C4-2B (cell line): ENCODE data around the gene TXNRD1.

ENCODE experiments used
- H3K27ac ChIP-seq: fragments of 450-650 bp; 2 replicates; pipeline ENCODE4 v1.5.1; 2017
- ZFX ChIP-seq: fragments of 450-650 bp; IDR thresholded peaks from 2 replicates; pipeline ENCODE4 v1.6.1; 2017
- TF ChIP-seq, protein P1 (sequence below): fragments of 450-650 bp; conservative IDR thresholded peaks from 2 replicates; pipeline ENCODE4 v1.5.1; 2017; ENCODE audit warnings: mild to moderate bottlenecking

The TXNRD1 gene

DNA sequence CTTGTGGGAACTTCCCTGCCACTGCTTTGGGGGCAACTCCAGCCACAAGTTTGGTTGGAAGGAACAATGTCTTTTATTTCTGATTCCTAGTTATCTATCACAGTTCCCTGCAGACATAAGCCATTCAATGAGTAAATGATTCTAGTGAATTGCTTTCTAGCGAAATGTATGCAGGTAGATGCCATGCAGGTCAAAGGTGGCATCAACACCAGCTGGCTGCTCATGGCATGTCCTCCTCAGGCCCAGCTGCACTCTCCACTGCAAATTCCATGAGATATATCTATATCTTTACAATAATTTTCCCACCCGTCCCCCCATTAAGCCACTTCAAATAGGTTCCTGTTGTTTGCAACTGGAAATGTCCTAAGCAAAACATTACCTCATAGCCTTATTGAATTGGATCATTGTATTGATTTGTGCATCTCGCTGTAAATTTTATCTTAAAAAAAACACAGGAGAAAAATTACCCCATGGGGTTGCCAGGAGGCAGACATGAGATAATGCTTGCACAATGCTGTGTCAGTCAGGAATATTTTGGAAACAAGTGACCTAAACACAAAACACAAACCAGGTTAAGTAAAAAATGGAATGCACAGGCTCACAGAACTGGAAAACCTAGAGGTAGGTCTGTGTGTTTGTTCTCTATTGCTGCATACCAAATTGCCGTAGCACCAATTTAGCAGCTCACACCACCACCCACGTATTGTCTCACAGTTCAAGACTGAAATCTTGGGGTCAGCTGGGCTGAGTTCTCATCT is 32.8 kb upstream of the TXNRD1 start:
- TF ChIP-seq, protein P1, sequence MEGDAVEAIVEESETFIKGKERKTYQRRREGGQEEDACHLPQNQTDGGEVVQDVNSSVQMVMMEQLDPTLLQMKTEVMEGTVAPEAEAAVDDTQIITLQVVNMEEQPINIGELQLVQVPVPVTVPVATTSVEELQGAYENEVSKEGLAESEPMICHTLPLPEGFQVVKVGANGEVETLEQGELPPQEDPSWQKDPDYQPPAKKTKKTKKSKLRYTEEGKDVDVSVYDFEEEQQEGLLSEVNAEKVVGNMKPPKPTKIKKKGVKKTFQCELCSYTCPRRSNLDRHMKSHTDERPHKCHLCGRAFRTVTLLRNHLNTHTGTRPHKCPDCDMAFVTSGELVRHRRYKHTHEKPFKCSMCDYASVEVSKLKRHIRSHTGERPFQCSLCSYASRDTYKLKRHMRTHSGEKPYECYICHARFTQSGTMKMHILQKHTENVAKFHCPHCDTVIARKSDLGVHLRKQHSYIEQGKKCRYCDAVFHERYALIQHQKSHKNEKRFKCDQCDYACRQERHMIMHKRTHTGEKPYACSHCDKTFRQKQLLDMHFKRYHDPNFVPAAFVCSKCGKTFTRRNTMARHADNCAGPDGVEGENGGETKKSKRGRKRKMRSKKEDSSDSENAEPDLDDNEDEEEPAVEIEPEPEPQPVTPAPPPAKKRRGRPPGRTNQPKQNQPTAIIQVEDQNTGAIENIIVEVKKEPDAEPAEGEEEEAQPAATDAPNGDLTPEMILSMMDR = no peak
- TF ChIP-seq ZFX = no peak
- no peak overlapping the region for H3K27ac ChIP-seq

DNA sequence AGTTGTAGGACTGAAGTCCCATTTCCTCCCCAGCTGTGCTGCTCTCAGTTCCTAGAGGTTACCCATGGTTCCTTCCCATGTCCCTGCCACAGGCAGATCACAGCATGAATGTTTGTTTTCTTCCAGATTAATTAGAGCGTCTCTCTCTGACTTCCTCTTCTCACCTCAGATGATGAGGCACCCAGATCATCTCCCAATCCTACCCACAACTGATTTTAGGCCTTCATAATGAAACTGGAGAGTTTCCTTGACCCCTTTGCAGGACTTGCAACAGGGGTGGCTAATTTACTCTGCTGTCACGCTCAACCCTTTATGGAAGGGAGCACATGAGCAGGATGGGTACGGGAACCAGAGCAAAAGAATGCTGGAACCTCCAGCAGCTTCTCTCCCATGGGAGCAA is 32.1 kb upstream of the TXNRD1 start:
- TF ChIP-seq, protein P1 = no peak
- no peak for TF ChIP-seq ZFX

DNA sequence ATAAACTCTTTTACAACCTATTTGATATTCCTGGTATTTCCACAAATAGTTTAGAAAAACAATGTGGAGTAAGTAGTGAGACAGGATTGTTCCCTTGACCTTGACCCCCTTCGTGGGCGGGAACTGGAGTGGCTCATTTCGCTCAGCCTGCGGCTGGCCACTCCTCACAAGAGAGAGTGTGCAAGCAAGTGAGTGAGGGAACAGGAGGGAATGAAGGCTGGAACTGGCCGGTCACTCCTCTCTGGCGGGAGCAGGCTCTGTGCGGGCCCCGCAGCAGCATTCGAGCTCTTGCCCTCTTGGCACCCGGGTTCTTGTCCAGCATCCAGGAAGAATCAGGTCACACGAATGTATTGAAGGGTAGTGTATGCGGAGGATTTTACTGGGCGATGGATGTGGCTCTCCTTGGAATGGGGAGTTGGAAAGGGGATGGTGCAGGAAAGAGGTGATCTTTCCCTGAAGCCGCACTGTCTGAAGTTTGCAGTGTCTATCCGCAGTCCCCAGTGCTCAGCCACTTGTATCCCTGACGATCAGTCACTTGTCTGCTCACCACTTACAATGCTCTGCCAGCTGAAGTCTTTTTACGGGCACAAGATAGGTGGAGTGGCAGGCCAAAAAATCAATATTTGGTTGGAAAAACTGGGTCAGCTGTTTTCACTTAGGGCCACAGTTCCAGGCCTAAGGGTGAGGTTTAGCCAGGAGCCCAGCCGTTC is 28.0 kb upstream of the TXNRD1 start:
- H3K27ac ChIP-seq = no peak overlapping the region
- TF ChIP-seq ZFX = no peak
- TF ChIP-seq, protein P1 = no peak

More for the DNA sequence above, 32.1 kb upstream of the TXNRD1 start:
- no peak overlapping the region for H3K27ac ChIP-seq

DNA sequence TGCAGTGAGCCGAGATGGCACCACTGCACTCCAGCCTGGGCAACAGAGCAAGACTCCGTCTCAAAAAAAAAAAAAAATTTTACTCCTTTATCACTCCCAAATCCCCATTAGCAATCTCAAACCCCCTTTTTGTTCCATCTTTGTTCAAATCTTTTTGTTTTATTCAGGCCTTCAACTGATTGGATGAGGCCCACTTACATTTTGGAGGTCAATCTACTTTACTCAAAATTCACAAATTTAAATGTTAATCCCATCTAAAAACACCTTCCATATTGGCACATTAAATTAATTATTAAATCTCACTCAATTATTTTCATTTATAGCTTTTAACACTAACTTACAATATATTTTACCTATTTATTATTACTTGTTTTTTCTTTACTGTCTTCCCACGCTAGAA is 27.0 kb upstream of the TXNRD1 start:
- H3K27ac ChIP-seq = no peak overlapping the region
- TF ChIP-seq, protein P1 = no peak

DNA sequence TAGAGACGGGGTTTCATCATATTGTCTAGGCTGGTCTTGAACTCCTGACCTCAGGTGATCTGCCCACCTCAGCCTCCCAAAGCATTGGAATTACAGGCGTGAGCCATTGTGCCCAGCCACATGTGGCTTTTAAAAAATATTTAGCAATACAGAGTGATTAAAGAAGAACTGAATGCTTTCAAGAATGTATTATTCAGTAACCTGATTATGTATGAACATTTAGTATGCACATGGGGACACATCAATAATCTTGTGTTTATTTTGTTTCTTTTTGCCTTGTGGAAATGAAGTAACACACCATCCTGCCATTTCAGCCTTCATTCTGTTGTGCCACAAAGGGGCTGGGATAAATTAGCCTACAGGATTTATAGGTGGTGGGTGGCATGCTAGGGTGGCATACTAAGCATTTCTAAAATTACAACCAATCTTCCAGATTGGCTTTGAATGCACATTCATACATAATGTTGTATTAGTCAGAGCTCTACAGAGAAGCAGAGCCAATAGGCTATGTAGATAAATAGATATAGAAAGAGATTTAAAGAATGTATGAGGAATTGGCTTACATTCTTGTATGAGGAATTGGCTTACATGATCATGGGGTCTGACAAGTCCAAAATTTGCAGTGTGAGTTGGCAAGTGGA is 25.5 kb upstream of the TXNRD1 start:
- H3K27ac ChIP-seq = no peak overlapping the region

DNA sequence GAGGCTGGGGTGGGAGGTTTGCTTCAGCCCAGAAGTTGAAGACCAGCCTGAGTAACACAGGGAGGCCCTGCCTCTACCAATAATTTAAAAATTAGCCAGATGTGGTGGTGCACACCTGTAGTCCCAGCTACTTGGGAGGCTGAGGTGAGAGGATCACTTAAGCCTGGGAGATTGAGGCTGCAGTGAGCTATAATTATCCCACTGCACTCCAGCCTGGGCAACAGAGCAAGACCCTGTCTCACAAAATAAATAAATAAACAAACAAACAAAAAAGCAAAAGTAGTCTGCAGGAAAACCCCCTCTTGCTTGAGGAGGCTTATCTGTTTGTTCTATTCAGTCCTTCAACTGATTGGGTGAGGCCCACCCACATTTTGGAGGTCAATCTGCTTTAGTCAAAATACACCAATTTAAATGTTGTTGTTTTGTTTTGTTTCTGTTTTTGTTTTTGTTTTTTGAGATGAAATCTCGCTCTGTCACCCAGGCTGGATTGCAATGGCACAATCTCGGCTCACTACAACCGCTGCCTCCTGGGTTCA is 24.9 kb upstream of the TXNRD1 start:
- no peak for TF ChIP-seq ZFX
- TF ChIP-seq, protein P1 = no peak
- H3K27ac ChIP-seq = no peak overlapping the region

More for the DNA sequence above, 25.5 kb upstream of the TXNRD1 start:
- TF ChIP-seq, protein P1 = no peak
- TF ChIP-seq ZFX = no peak

DNA sequence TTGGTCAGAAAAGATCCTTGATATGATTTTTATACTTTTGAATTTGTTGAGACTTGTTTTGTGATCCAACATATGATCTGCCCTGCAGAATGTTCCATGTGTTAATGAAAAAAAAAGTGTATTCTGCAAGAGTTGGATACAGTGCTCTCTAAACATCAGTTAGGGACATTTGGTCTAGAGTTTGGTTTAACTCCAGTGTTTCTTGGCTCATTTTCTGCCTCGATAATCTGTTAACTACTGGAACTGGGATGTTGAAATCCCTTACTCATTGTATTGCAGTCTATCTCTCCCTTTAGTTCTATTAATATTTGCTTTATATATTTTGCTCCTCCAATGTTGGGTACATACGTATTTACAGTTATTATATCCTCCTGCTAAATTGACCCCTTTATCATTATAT is 18.3 kb upstream of the TXNRD1 start:
- no peak overlapping the region for H3K27ac ChIP-seq
- TF ChIP-seq ZFX = no peak
- TF ChIP-seq, protein P1 = no peak
